Tibial nerve (tissue), 4 donors: Measurements from ENCODE around the gene KAZN.

Experiments used
- EP300 ChIP-seq, 2 donors: sonication (generic); formaldehyde crosslinking; IDR thresholded peaks; one replicate each; pipeline ENCODE4 v1.6.1; 2017; ENCODE audit warnings: antibody characterized with exemption in 2 of 2, mild to moderate bottlenecking in 1 of 2
- POLR2A ChIP-seq, 2 donors: fragments of 450-650 bp; IDR thresholded peaks; one replicate each; pipeline ENCODE4 v1.6.1; 2017; ENCODE audit warnings: antibody characterized with exemption in 2 of 2, mild to moderate bottlenecking in 2 of 2, moderate library complexity in 2 of 2
- TF ChIP-seq, protein P1 (sequence below), 5 experiments: fragments of 200-600 bp in 3 of 5; fragments of 450-650 bp in 2 of 5; sonication (generic) in 3 of 5; IDR thresholded peaks; one replicate each; pipeline ENCODE4 v1.5.1; 2016 to 2019; ENCODE audit warnings: antibody characterized with exemption in 5 of 5, mild to moderate bottlenecking in 3 of 5, moderate library complexity in 2 of 5

DNA sequence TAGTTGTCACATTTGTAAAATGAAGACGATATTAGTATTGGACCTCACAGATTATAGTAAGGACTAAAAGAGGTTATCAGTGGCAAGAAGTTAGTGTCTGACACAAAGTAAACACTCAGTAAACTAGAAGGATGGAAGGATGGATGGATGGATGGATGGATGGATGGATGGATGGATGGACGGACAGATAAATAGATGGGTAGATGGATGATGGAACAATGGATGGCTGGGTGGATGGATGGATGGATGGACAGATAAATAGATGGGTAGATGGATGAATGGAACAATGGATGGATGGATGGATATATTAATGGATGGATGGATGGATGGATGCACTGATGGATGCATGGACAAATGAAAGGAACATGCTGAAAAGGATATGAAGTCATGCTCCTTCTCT, 22.3 kb upstream of the KAZN start:
- TF ChIP-seq, protein P1, sequence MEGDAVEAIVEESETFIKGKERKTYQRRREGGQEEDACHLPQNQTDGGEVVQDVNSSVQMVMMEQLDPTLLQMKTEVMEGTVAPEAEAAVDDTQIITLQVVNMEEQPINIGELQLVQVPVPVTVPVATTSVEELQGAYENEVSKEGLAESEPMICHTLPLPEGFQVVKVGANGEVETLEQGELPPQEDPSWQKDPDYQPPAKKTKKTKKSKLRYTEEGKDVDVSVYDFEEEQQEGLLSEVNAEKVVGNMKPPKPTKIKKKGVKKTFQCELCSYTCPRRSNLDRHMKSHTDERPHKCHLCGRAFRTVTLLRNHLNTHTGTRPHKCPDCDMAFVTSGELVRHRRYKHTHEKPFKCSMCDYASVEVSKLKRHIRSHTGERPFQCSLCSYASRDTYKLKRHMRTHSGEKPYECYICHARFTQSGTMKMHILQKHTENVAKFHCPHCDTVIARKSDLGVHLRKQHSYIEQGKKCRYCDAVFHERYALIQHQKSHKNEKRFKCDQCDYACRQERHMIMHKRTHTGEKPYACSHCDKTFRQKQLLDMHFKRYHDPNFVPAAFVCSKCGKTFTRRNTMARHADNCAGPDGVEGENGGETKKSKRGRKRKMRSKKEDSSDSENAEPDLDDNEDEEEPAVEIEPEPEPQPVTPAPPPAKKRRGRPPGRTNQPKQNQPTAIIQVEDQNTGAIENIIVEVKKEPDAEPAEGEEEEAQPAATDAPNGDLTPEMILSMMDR (IDR thresholded peaks at IDR 0.05), result no peak
- TF ChIP-seq POLR2A (IDR thresholded peaks at IDR 0.05), result no peak
- no peak for TF ChIP-seq EP300 (IDR thresholded peaks at IDR 0.05)
